ENCODE results near the gene PNPLA7. TPM values are rescaled to one million over a fixed set of nuclear protein-coding genes. Genes with fewer than 3 reads are reported as not detected.

Gene PNPLA7
- total and polyA plus RNA-seq, 4 donors, result 0.75 to 6.5 (median 2.1) TPM

DNA sequence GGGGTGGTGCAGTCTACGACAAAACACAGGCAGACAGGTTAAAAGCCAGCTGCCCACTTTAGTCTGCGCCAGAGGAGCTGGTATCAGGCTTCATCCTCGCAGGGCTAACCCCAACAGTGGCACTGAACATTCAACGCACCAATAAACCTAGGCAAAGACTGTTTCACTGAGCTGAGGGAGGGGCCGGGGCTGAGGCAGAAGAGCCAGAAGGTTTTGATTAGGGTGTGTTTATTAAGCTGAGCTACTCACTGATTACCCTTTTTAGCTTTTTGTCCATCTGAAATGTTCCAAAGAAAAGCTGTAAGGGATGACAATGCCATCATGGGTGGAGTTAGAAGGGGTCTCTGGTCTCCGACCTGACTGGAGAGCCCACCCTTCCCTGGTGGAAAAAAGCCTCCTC lies 38.7 kb upstream of the PNPLA7 start (continued):
- no peak for TF ChIP-seq RAD21 (IDR thresholded peaks at IDR 0.05)
- TF ChIP-seq MAX (IDR thresholded peaks at IDR 0.05), result no peak

DNA sequence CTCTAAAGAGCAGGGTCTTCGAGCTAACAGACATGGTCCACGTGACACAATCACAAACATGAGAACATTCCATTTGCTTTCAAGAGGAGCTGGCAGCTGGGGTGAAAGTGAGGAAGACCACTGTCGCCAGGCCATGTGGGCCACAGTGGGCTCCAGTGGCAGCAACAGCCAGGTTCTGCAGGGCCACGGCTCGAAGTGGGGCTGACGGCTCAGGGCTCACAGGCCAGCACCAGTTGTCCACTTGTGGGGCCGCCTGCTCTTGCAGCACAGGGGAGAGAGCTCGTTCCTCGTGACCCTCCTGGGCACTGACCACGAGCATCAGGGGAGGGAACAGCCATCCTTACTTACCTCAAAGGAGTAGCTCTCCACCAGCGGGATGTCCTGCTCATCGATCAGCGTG lies 38.1 kb upstream of the PNPLA7 start:
- WGBS, result 93% methylated on average over 13 of the region's 13 CpGs
- Histone ChIP-seq H3K4me3 (ENCODE audit: low read depth in 1 of 3, low read length in 3 of 3) (no peak overlapping the region), H3K4me1 (ENCODE audit: control insufficient read depth in 4 of 4, insufficient read depth in 4 of 4, low read length in 3 of 4) (peaks cover 5 to 30% (median 22%) of the 10 kb centered on the region in 4 donors), H3K9ac (ENCODE audit: low read depth in 1 of 2, low read length in 2 of 2) (no peak overlapping the region), H3K9me3 (ENCODE audit: control insufficient read depth in 4 of 4, low read length in 3 of 4) (no peaks in the 10 kb centered on the region), H3K27ac (ENCODE audit: low read depth in 1 of 2, low read length in 2 of 2) (no peak overlapping the region), H3K27me3 (ENCODE audit: control insufficient read depth in 4 of 4, insufficient read depth in 4 of 4, low read length in 3 of 4) (no peaks in the 10 kb centered on the region), H3K36me3 (ENCODE audit: control insufficient read depth in 4 of 4, insufficient read depth in 3 of 4, low read depth in 1 of 4, low read length in 3 of 4) (peaks cover 4 to 19% (median 13%) of the 10 kb centered on the region in 4 donors)
- TF ChIP-seq, protein P1, sequence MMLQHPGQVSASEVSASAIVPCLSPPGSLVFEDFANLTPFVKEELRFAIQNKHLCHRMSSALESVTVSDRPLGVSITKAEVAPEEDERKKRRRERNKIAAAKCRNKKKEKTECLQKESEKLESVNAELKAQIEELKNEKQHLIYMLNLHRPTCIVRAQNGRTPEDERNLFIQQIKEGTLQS (IDR thresholded peaks at IDR 0.05), result no peak
- TF ChIP-seq RXRA (IDR thresholded peaks at IDR 0.05), result no peak
- no peak for TF ChIP-seq RAD21 (IDR thresholded peaks at IDR 0.05)
- no peak for TF ChIP-seq EGR1 (IDR thresholded peaks at IDR 0.05; ENCODE audit: low read depth in 2 of 2)
- no peak for TF ChIP-seq TAF1 (conservative IDR thresholded peaks at IDR 0.05)
- TF ChIP-seq NR2F2 (IDR thresholded peaks at IDR 0.05), result no peak
- no peak for TF ChIP-seq MAX (IDR thresholded peaks at IDR 0.05)
- TF ChIP-seq, protein P2, sequence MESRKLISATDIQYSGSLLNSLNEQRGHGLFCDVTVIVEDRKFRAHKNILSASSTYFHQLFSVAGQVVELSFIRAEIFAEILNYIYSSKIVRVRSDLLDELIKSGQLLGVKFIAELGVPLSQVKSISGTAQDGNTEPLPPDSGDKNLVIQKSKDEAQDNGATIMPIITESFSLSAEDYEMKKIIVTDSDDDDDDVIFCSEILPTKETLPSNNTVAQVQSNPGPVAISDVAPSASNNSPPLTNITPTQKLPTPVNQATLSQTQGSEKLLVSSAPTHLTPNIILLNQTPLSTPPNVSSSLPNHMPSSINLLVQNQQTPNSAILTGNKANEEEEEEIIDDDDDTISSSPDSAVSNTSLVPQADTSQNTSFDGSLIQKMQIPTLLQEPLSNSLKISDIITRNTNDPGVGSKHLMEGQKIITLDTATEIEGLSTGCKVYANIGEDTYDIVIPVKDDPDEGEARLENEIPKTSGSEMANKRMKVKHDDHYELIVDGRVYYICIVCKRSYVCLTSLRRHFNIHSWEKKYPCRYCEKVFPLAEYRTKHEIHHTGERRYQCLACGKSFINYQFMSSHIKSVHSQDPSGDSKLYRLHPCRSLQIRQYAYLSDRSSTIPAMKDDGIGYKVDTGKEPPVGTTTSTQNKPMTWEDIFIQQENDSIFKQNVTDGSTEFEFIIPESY (IDR thresholded peaks at IDR 0.05), result no peak
- no peak for TF ChIP-seq SP1 (IDR thresholded peaks at IDR 0.05)
- no peak for TF ChIP-seq HNF4G (IDR thresholded peaks at IDR 0.05)
- TF ChIP-seq FOXA1 (IDR thresholded peaks at IDR 0.05), result no peak
- no peak for TF ChIP-seq FOXA2 (IDR thresholded peaks at IDR 0.05)
- TF ChIP-seq, protein P3, sequence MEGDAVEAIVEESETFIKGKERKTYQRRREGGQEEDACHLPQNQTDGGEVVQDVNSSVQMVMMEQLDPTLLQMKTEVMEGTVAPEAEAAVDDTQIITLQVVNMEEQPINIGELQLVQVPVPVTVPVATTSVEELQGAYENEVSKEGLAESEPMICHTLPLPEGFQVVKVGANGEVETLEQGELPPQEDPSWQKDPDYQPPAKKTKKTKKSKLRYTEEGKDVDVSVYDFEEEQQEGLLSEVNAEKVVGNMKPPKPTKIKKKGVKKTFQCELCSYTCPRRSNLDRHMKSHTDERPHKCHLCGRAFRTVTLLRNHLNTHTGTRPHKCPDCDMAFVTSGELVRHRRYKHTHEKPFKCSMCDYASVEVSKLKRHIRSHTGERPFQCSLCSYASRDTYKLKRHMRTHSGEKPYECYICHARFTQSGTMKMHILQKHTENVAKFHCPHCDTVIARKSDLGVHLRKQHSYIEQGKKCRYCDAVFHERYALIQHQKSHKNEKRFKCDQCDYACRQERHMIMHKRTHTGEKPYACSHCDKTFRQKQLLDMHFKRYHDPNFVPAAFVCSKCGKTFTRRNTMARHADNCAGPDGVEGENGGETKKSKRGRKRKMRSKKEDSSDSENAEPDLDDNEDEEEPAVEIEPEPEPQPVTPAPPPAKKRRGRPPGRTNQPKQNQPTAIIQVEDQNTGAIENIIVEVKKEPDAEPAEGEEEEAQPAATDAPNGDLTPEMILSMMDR (IDR thresholded peaks at IDR 0.05; ENCODE audit: low read depth, low read length, missing input control), result no peak
- TF ChIP-seq JUND (IDR thresholded peaks at IDR 0.05), result no peak
- no peak for TF ChIP-seq YY1 (IDR thresholded peaks at IDR 0.05)
- no peak for TF ChIP-seq GABPA (IDR thresholded peaks at IDR 0.05 in 1 of 2, conservative IDR thresholded peaks at IDR 0.05 in 1 of 2)
- TF ChIP-seq HNF4A (conservative IDR thresholded peaks at IDR 0.05), result no peak
- no peak for TF ChIP-seq REST (IDR thresholded peaks at IDR 0.05)
- no peak for DNase-seq (ENCODE audit: low spot score)
